Loucy (cell line): ENCODE data around the gene AK2.

Experiments
- H2AFZ ChIP-seq: fragments of 200-600 bp; sonication (generic); 2 replicates; pipeline ENCODE4 v1.6.0; 2016; ENCODE audit warnings: antibody characterized with exemption, mild to moderate bottlenecking, low read length, moderate library complexity
- H3F3A ChIP-seq: fragments of 200-600 bp; 2 replicates; pipeline ENCODE4 v1.6.0; 2016; ENCODE audit warnings: antibody characterized with exemption, low read depth, mild to moderate bottlenecking
- H3K27me3 ChIP-seq: fragments of 200-600 bp; sonication (generic); 2 replicates; pipeline ENCODE4 v1.6.1; 2014; ENCODE audit warnings: low read length, mild to moderate bottlenecking; ENCODE audit not compliant: insufficient read depth, poor library complexity, severe bottlenecking
- H3K36me3 ChIP-seq: fragments of 200-600 bp; sonication (generic); 2 replicates; pipeline ENCODE4 v1.6.1; 2016; ENCODE audit warnings: low read length; ENCODE audit not compliant: insufficient read depth
- H3K4me1 ChIP-seq: fragments of 200-600 bp; sonication (generic); 2 replicates; pipeline ENCODE4 v1.5.1; 2014; ENCODE audit warnings: low read length, mild to moderate bottlenecking; ENCODE audit not compliant: insufficient read depth, poor library complexity, severe bottlenecking
- H3K4me2 ChIP-seq: fragments of 200-600 bp; sonication (generic); 2 replicates; pipeline ENCODE4 v1.6.0; 2014; ENCODE audit warnings: antibody characterized with exemption, low read length, low read depth, mild to moderate bottlenecking; ENCODE audit not compliant: poor library complexity, severe bottlenecking
- H3K4me3 ChIP-seq: fragments of 200-600 bp; sonication (generic); 2 replicates; pipeline ENCODE4 v1.5.1; 2014; ENCODE audit warnings: low read length, mild to moderate bottlenecking, mixed read lengths; ENCODE audit not compliant: poor library complexity, severe bottlenecking
- H3K79me2 ChIP-seq: fragments of 200-600 bp; sonication (generic); 2 replicates; pipeline ENCODE4 v1.6.1; 2014; ENCODE audit warnings: low read length; ENCODE audit not compliant: insufficient read depth
- H3K9ac ChIP-seq: fragments of 200-600 bp; sonication (generic); 2 replicates; pipeline ENCODE4 v1.6.0; 2014; ENCODE audit warnings: mild to moderate bottlenecking, low read depth, low read length, moderate library complexity; ENCODE audit not compliant: poor library complexity, severe bottlenecking
- H3K9me2 ChIP-seq: fragments of 200-600 bp; sonication (generic); replicated peaks from 2 replicates; pipeline ENCODE4 v1.6.1; 2016; ENCODE audit warnings: low read depth, low read length, mixed read lengths
- H3K9me3 ChIP-seq: fragments of 200-600 bp; sonication (generic); 2 replicates; pipeline ENCODE4 v1.6.1; 2014; ENCODE audit warnings: mild to moderate bottlenecking, antibody characterized with exemption, low read length, low read depth; ENCODE audit not compliant: insufficient read depth
- H4K20me1 ChIP-seq: fragments of 200-600 bp; sonication (generic); 2 replicates; pipeline ENCODE4 v1.6.0; 2014; ENCODE audit warnings: antibody characterized with exemption, low read length, mild to moderate bottlenecking; ENCODE audit not compliant: insufficient read depth, poor library complexity, severe bottlenecking
- EZH2phosphoT487 ChIP-seq: fragments of 200-600 bp; IDR thresholded peaks from 2 replicates; pipeline ENCODE4 v1.6.1; 2018; ENCODE audit warnings: antibody characterized with exemption, mild to moderate bottlenecking, moderate library complexity, borderline replicate concordance
- TF ChIP-seq, protein P1 (sequence below): fragments of 200-600 bp; sonication (generic); conservative IDR thresholded peaks from 2 replicates; pipeline ENCODE4 v1.5.1; 2014; ENCODE audit warnings: mild to moderate bottlenecking, antibody characterized with exemption, low read length

The AK2 gene

DNA sequence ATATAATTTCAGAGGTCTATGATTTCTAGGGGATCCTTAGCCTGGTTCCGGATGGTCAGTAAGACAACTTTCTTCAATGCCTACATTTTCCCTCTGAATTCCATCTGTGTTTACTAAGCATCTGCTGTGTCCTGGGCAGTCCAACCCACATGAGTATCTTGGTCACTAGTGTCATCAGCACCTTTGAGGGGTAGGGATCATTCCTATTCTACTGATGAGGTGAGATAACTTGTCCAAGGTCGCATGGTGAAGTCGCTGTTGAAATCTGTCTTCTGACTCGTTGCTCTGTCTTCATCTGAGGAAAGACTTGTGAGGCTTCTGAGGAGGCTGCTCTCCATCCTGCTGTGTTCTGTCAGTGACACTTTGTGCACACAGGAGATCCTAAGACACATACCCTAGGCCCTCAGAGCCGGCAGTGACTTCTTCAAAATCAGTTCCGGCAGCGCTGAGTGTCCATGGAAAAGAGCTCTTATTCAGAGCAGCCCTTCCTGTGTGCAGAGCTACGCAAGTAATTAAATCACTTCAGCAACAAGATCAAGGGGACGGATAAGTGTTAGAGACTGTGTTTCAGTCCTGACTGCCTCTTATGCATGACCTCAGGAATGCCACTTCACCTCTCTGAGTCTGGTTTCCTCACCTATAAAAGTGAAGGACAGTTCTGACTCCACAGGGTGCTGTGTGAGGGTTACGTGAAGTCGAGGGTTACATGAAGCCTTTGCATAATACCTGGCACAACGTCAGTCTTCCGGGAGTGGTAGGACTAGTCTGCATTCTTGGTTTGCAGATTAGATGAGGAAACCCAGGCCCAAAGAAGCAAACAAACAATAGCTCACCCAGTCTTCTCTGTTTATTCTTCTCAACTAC is 28.4 kb downstream of the AK2 start:
- H3K79me2 ChIP-seq: no peaks in the 10 kb centered on the region
- peaks cover 53% of the 10 kb centered on the region for H3K36me3 ChIP-seq
- no peaks in the 10 kb centered on the region for H3K9me2 ChIP-seq
- H3K9me3 ChIP-seq: no peaks in the 10 kb centered on the region
- H3K4me2 ChIP-seq: no peak overlapping the region
- no peaks in the 10 kb centered on the region for H4K20me1 ChIP-seq
- no peaks in the 10 kb centered on the region for H3K27me3 ChIP-seq
- H3K9ac ChIP-seq: no peak overlapping the region
- no peak overlapping the region for H3K4me3 ChIP-seq
- TF ChIP-seq, protein P1, sequence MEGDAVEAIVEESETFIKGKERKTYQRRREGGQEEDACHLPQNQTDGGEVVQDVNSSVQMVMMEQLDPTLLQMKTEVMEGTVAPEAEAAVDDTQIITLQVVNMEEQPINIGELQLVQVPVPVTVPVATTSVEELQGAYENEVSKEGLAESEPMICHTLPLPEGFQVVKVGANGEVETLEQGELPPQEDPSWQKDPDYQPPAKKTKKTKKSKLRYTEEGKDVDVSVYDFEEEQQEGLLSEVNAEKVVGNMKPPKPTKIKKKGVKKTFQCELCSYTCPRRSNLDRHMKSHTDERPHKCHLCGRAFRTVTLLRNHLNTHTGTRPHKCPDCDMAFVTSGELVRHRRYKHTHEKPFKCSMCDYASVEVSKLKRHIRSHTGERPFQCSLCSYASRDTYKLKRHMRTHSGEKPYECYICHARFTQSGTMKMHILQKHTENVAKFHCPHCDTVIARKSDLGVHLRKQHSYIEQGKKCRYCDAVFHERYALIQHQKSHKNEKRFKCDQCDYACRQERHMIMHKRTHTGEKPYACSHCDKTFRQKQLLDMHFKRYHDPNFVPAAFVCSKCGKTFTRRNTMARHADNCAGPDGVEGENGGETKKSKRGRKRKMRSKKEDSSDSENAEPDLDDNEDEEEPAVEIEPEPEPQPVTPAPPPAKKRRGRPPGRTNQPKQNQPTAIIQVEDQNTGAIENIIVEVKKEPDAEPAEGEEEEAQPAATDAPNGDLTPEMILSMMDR: no peak
- no peak for TF ChIP-seq EZH2phosphoT487
- H2AFZ ChIP-seq: no peak overlapping the region
- no peaks in the 10 kb centered on the region for H3F3A ChIP-seq
- H3K4me1 ChIP-seq: no peaks in the 10 kb centered on the region

DNA sequence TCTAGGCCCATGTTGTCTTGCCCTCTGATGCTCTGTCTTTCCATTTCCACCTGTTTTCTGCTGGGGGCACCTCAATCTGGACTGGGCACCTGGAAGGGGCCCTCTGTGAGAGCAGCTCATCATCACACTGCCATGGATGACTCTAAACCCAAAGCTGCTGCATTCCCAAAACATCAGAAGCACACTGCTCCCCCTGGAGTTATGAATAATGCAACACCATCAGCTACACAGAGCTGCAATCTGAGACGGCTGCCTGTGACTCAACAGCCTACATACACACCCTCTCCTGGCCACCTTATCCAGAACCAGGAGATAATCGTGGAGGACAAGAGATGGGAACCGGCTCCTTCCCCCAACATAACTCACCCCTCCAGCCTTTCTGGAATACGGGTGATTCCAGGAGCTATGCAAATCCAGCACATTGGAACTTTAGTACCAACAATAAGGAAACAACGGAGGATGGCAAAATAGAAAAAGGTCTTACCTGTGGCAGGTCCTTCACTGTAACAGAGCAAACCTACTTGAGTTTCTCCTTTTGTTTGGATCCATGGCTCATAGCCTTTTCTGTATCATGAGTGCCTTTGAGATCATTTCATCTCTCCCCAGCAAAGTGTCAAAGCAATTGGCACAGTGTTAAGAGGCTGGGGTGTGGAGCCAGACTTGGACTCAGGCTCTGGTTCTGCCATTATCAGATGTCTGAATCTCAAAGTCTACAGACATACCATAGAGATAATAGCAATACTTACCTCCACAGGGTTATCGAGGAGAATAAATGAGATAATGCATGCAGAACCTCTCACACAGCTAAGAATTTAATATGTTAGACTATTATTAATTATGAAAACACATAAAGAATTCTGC is 29.3 kb downstream of the AK2 start:
- H3F3A ChIP-seq: no peaks in the 10 kb centered on the region
- TF ChIP-seq, protein P1: peak; percentile 47
- TF ChIP-seq EZH2phosphoT487: no peak
- no peak overlapping the region for H3K4me3 ChIP-seq
- no peak overlapping the region for H2AFZ ChIP-seq
- no peaks in the 10 kb centered on the region for H4K20me1 ChIP-seq
- H3K36me3 ChIP-seq: peaks cover 44% of the 10 kb centered on the region
- H3K9ac ChIP-seq: no peak overlapping the region
- H3K79me2 ChIP-seq: no peaks in the 10 kb centered on the region
- H3K4me1 ChIP-seq: no peaks in the 10 kb centered on the region
- H3K27me3 ChIP-seq: no peaks in the 10 kb centered on the region
- no peaks in the 10 kb centered on the region for H3K9me3 ChIP-seq
- H3K9me2 ChIP-seq: no peaks in the 10 kb centered on the region
- no peak overlapping the region for H3K4me2 ChIP-seq

DNA sequence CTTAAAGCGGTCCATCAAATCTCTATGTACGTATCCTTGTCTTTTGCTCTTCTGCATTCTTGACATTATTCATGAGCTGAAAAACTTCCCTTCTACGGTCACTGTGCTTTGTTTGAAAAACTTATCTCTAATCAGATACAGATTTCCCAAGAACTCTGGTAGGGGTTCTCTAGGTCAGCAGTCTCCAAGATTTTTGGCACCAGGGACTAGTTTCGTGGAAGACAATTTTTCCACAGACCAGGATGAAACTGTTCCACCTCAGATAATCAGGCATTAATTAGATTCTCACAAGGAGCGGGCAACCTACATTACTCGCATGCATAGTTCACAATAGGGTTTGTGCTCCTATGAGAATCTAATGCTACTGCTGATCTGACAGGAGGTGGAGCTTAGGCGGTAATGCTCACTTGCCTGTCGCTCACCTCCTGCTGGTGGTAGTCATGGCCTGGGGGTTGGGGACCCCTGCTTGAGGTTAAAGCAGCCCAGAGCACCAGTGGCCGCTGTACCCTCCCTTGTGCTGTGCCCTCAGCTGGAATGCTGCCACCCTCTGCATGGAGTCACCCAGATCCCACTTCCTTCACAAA is 30.8 kb downstream of the AK2 start:
- Histone ChIP-seq H3K4me3 (no peak overlapping the region), H3F3A (no peaks in the 10 kb centered on the region), H3K36me3 (peaks cover 29% of the 10 kb centered on the region; the same call in 1 of the 2 replicates), H3K4me2 (no peak overlapping the region), H4K20me1 (no peaks in the 10 kb centered on the region), H3K27me3 (no peaks in the 10 kb centered on the region), H3K4me1 (no peaks in the 10 kb centered on the region), H2AFZ (no peak overlapping the region), H3K79me2 (no peaks in the 10 kb centered on the region), H3K9me2 (no peaks in the 10 kb centered on the region), H3K9me3 (no peaks in the 10 kb centered on the region), H3K9ac (no peak overlapping the region)
- no peak for TF ChIP-seq EZH2phosphoT487
- TF ChIP-seq, protein P1: no peak
